Activated CD8-positive, alpha-beta memory T cell treated with anti-CD3 and anti-CD28 coated beads for 1 hour (primary cell): ENCODE data around the gene LRIG1.
"Not testable (repeated sequence)": the region's sequence is repeated elsewhere in the genome, so short reads cannot be mapped to it uniquely, and the experiment has no call there.

Experiments used
- DNase-seq, 2 donors: peaks; one replicate each; pipeline ENCODE4 v3.0.0-alpha.2; 2020; ENCODE audit warnings: low read depth in 1 of 2; ENCODE audit errors: extremely low read depth in 1 of 2

The LRIG1 gene

GRCh38 chr3:66425576-66426114 lies 75.2 kb downstream of the LRIG1 start:
- no peak for DNase-seq

GRCh38 chr3:66425032-66425431 lies 75.8 kb downstream of the LRIG1 start:
- no peak for DNase-seq

- DNase-seq = no peak
These were observed 77.0 kb downstream of the LRIG1 start for GRCh38 chr3:66423791-66424190.

- DNase-seq = not testable (repeated sequence)
These were observed 78.9 kb downstream of the LRIG1 start for GRCh38 chr3:66421893-66422292.

GRCh38 chr3:66421144-66421543 lies 79.7 kb downstream of the LRIG1 start:
- not testable (repeated sequence) for DNase-seq

GRCh38 chr3:66419036-66419435 lies 81.8 kb downstream of the LRIG1 start:
- DNase-seq = no peak

GRCh38 chr3:66418475-66418931 lies 82.3 kb downstream of the LRIG1 start:
- no peak for DNase-seq

- DNase-seq = no peak
These were observed 84.1 kb downstream of the LRIG1 start for GRCh38 chr3:66416556-66417304.

- no peak for DNase-seq
These were observed 84.9 kb downstream of the LRIG1 start for GRCh38 chr3:66415867-66416428.

GRCh38 chr3:66414846-66415245 lies 86.0 kb downstream of the LRIG1 start:
- no peak for DNase-seq

GRCh38 chr3:66413151-66413751 lies 87.6 kb downstream of the LRIG1 start:
- no peak for DNase-seq

GRCh38 chr3:66411961-66412887 lies 88.6 kb downstream of the LRIG1 start:
- DNase-seq = no peak

GRCh38 chr3:66411474-66411873 lies 89.3 kb downstream of the LRIG1 start:
- no peak for DNase-seq

- DNase-seq = no peak
These were observed 89.8 kb downstream of the LRIG1 start for GRCh38 chr3:66410976-66411375.

- no peak for DNase-seq
These were observed 90.8 kb downstream of the LRIG1 start for GRCh38 chr3:66409771-66410754.

GRCh38 chr3:66407611-66408218 lies 93.1 kb downstream of the LRIG1 start:
- peak; percentile 30 to 62 for DNase-seq

- no peak for DNase-seq
These were observed 93.8 kb downstream of the LRIG1 start for GRCh38 chr3:66406831-66407610.

GRCh38 chr3:66406163-66406562 lies 94.7 kb downstream of the LRIG1 start:
- DNase-seq = no peak
